ENCODE data around the gene RFX6. TPM values are rescaled to one million over a fixed set of nuclear protein-coding genes. Genes with fewer than 3 reads are reported as not detected.

Gene RFX6
- total and polyA plus RNA-seq, 2 donors from 2014 or later = not detected

- Histone ChIP-seq H3K4me1 (ENCODE audit: control insufficient read depth in 2 of 3, insufficient read depth in 2 of 3, low read depth in 1 of 3, low read length in 3 of 3) (no peaks in the 10 kb centered on the region), H3K27ac (ENCODE audit: low read depth in 2 of 2, low read length in 2 of 2) (no peak overlapping the region), H3K36me3 (ENCODE audit: control insufficient read depth in 2 of 3, insufficient read depth in 3 of 3, low read length in 3 of 3) (no peaks in the 10 kb centered on the region), H3K9ac (ENCODE audit: low read length in 3 of 3) (no peak overlapping the region), H3K4me3 (ENCODE audit: low read length in 3 of 3) (no peak overlapping the region), H3K9me3 (ENCODE audit: control insufficient read depth in 2 of 3, insufficient read depth in 1 of 3, low read length in 3 of 3) (no peaks in the 10 kb centered on the region), H3K27me3 (ENCODE audit: control insufficient read depth, insufficient read depth, low read length) (no peaks in the 10 kb centered on the region)
- FAIRE-seq (no peak), DNase-seq (no peak)
- intact Hi-C loops (cut with DNase I) = no loop called here
- TF ChIP-seq CTCF (IDR thresholded peaks at IDR 0.05; ENCODE audit: borderline replicate concordance, extremely low read depth, insufficient read depth) = no peak
These were observed 55.5 kb downstream of the RFX6 start for GRCh38 chr6:116932496-116932895.

GRCh38 chr6:116933485-116933884 lies 56.4 kb downstream of the RFX6 start:
- H3K4me1 ChIP-seq (ENCODE audit: control insufficient read depth in 2 of 3, insufficient read depth in 2 of 3, low read depth in 1 of 3, low read length in 3 of 3) = no peaks in the 10 kb centered on the region
- H3K9ac ChIP-seq (ENCODE audit: low read length in 3 of 3) = no peak overlapping the region
- intact Hi-C loops (cut with DNase I) = no loop called here
- no peaks in the 10 kb centered on the region for H3K27me3 ChIP-seq (ENCODE audit: control insufficient read depth, insufficient read depth, low read length)
- no peak for FAIRE-seq
- H3K36me3 ChIP-seq (ENCODE audit: control insufficient read depth in 2 of 3, insufficient read depth in 3 of 3, low read length in 3 of 3) = no peaks in the 10 kb centered on the region
- no peak overlapping the region for H3K4me3 ChIP-seq (ENCODE audit: low read length in 3 of 3)
- DNase-seq = peak in 2 of 5 donors; percentile 19 to 47
- H3K9me3 ChIP-seq (ENCODE audit: control insufficient read depth in 2 of 3, insufficient read depth in 1 of 3, low read length in 3 of 3) = no peaks in the 10 kb centered on the region
- no peak overlapping the region for H3K27ac ChIP-seq (ENCODE audit: low read depth in 2 of 2, low read length in 2 of 2)
- TF ChIP-seq CTCF (IDR thresholded peaks at IDR 0.05; ENCODE audit: borderline replicate concordance, extremely low read depth, insufficient read depth) = no peak

GRCh38 chr6:116938305-116938704 lies 61.3 kb downstream of the RFX6 start:
- DNase-seq (no peak), FAIRE-seq (no peak)
- intact Hi-C loops (cut with DNase I) = no loop called here
- Histone ChIP-seq H3K36me3 (ENCODE audit: control insufficient read depth in 2 of 3, insufficient read depth in 3 of 3, low read length in 3 of 3) (no peaks in the 10 kb centered on the region), H3K27me3 (ENCODE audit: control insufficient read depth, insufficient read depth, low read length) (no peaks in the 10 kb centered on the region), H3K27ac (ENCODE audit: low read depth in 2 of 2, low read length in 2 of 2) (no peak overlapping the region), H3K4me3 (ENCODE audit: low read length in 3 of 3) (no peak overlapping the region), H3K9me3 (ENCODE audit: control insufficient read depth in 2 of 3, insufficient read depth in 1 of 3, low read length in 3 of 3) (no peaks in the 10 kb centered on the region), H3K9ac (ENCODE audit: low read length in 3 of 3) (no peak overlapping the region), H3K4me1 (ENCODE audit: control insufficient read depth in 2 of 3, insufficient read depth in 2 of 3, low read depth in 1 of 3, low read length in 3 of 3) (no peaks in the 10 kb centered on the region)
- TF ChIP-seq CTCF (IDR thresholded peaks at IDR 0.05; ENCODE audit: borderline replicate concordance, extremely low read depth, insufficient read depth) = no peak

GRCh38 chr6:116941727-116942126 lies 64.7 kb downstream of the RFX6 start:
- no peaks in the 10 kb centered on the region for H3K27me3 ChIP-seq (ENCODE audit: control insufficient read depth, insufficient read depth, low read length)
- no peak overlapping the region for H3K9ac ChIP-seq (ENCODE audit: low read length in 3 of 3)
- TF ChIP-seq CTCF (IDR thresholded peaks at IDR 0.05; ENCODE audit: borderline replicate concordance, extremely low read depth, insufficient read depth) = no peak
- H3K4me1 ChIP-seq (ENCODE audit: control insufficient read depth in 2 of 3, insufficient read depth in 2 of 3, low read depth in 1 of 3, low read length in 3 of 3) = no peaks in the 10 kb centered on the region
- intact Hi-C loops (cut with DNase I) = no loop called here
- H3K27ac ChIP-seq (ENCODE audit: low read depth in 2 of 2, low read length in 2 of 2) = no peak overlapping the region
- FAIRE-seq (no peak), DNase-seq (no peak)
- no peaks in the 10 kb centered on the region for H3K9me3 ChIP-seq (ENCODE audit: control insufficient read depth in 2 of 3, insufficient read depth in 1 of 3, low read length in 3 of 3)
- no peak overlapping the region for H3K4me3 ChIP-seq (ENCODE audit: low read length in 3 of 3)
- no peaks in the 10 kb centered on the region for H3K36me3 ChIP-seq (ENCODE audit: control insufficient read depth in 2 of 3, insufficient read depth in 3 of 3, low read length in 3 of 3)

Data from kidney (tissue), 14 donors.